GM23338 (cell line): Measurements from ENCODE around the gene H2BK1.

ENCODE experiments used
- CREB1 ChIP-seq: fragments of 250-450 bp; sonication (Bioruptor Pico); IDR thresholded peaks from 2 replicates; pipeline ENCODE4 v1.5.0; 2020; ENCODE audit warnings: low read depth, mild to moderate bottlenecking, moderate library complexity
- ETS1 ChIP-seq: IDR thresholded peaks from 2 replicates; pipeline ENCODE4 v1.6.1; 2016; ENCODE audit warnings: antibody characterized with exemption
- EZH2 ChIP-seq: fragments of 200-600 bp; sonication (generic); IDR thresholded peaks from one replicate; pipeline ENCODE4 v1.8.0; 2017; ENCODE audit warnings: antibody characterized with exemption, mild to moderate bottlenecking, low read depth; ENCODE audit not compliant: unreplicated experiment
- EZH2phosphoT487 ChIP-seq: fragments of 200-600 bp; sonication (generic); IDR thresholded peaks from one replicate; pipeline ENCODE4 v1.8.1; 2018; ENCODE audit warnings: antibody characterized with exemption; ENCODE audit not compliant: unreplicated experiment
- JUNB ChIP-seq: IDR thresholded peaks from one replicate; pipeline ENCODE4 v1.6.1; 2016; ENCODE audit warnings: antibody characterized with exemption; ENCODE audit not compliant: unreplicated experiment
- NANOG ChIP-seq: IDR thresholded peaks from 2 replicates; pipeline ENCODE4 v1.6.1; 2016; ENCODE audit warnings: antibody characterized with exemption, borderline replicate concordance
- POLR2AphosphoS5 ChIP-seq: IDR thresholded peaks from 2 replicates; pipeline ENCODE4 v1.6.1; 2016; ENCODE audit warnings: antibody characterized with exemption, low read depth
- STAT1 ChIP-seq: IDR thresholded peaks from one replicate; pipeline ENCODE4 v1.6.1; 2016; ENCODE audit warnings: antibody characterized with exemption; ENCODE audit not compliant: unreplicated experiment
- ZNF114 ChIP-seq: fragments of 250-450 bp; sonication (Bioruptor Pico); IDR thresholded peaks from 2 replicates; pipeline ENCODE4 v1.5.0; 2020; ENCODE audit warnings: mild to moderate bottlenecking, moderate library complexity
- ZNF331 ChIP-seq: fragments of 250-450 bp; sonication (Bioruptor Pico); IDR thresholded peaks from 2 replicates; pipeline ENCODE4 v1.5.0; 2020; ENCODE audit warnings: low read depth, mild to moderate bottlenecking, moderate library complexity
- ZNF462 ChIP-seq: fragments of 250-450 bp; sonication (Bioruptor Pico); IDR thresholded peaks from 2 replicates; pipeline ENCODE4 v1.5.0; 2020; ENCODE audit warnings: mild to moderate bottlenecking, moderate library complexity
- TF ChIP-seq, protein P1 (sequence below), 2 experiments: fragments of 200-600 bp in 1 of 2; sonication (generic) in 1 of 2; conservative IDR thresholded peaks; 2 replicates each; pipeline versions ENCODE4 v1.5.1 to v1.6.1; 2016 to 2017; ENCODE audit warnings: antibody characterized with exemption in 2 of 2, low read depth in 2 of 2, mild to moderate bottlenecking in 2 of 2, moderate library complexity in 1 of 2
- TF ChIP-seq, protein P2 (sequence below): IDR thresholded peaks from one replicate; pipeline ENCODE4 v1.6.1; 2018; ENCODE audit warnings: antibody characterized with exemption; ENCODE audit not compliant: unreplicated experiment

GRCh38 chr7:151235091-151235787, 25.0 kb upstream of the H2BK1 start:
- TF ChIP-seq, protein P1, sequence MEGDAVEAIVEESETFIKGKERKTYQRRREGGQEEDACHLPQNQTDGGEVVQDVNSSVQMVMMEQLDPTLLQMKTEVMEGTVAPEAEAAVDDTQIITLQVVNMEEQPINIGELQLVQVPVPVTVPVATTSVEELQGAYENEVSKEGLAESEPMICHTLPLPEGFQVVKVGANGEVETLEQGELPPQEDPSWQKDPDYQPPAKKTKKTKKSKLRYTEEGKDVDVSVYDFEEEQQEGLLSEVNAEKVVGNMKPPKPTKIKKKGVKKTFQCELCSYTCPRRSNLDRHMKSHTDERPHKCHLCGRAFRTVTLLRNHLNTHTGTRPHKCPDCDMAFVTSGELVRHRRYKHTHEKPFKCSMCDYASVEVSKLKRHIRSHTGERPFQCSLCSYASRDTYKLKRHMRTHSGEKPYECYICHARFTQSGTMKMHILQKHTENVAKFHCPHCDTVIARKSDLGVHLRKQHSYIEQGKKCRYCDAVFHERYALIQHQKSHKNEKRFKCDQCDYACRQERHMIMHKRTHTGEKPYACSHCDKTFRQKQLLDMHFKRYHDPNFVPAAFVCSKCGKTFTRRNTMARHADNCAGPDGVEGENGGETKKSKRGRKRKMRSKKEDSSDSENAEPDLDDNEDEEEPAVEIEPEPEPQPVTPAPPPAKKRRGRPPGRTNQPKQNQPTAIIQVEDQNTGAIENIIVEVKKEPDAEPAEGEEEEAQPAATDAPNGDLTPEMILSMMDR (conservative IDR thresholded peaks at IDR 0.05; ENCODE audit: low read depth in 2 of 2), result no peak
- TF ChIP-seq EZH2 (no peak), STAT1 (no peak), POLR2AphosphoS5 (no peak), ZNF114 (no peak), NANOG (no peak), EZH2phosphoT487 (no peak), ETS1 (no peak), JUNB (no peak), CREB1 (no peak), ZNF331 (CRISPR knock-in tag) (no peak), ZNF462 (CRISPR knock-in tag) (no peak)
- TF ChIP-seq, protein P2, sequence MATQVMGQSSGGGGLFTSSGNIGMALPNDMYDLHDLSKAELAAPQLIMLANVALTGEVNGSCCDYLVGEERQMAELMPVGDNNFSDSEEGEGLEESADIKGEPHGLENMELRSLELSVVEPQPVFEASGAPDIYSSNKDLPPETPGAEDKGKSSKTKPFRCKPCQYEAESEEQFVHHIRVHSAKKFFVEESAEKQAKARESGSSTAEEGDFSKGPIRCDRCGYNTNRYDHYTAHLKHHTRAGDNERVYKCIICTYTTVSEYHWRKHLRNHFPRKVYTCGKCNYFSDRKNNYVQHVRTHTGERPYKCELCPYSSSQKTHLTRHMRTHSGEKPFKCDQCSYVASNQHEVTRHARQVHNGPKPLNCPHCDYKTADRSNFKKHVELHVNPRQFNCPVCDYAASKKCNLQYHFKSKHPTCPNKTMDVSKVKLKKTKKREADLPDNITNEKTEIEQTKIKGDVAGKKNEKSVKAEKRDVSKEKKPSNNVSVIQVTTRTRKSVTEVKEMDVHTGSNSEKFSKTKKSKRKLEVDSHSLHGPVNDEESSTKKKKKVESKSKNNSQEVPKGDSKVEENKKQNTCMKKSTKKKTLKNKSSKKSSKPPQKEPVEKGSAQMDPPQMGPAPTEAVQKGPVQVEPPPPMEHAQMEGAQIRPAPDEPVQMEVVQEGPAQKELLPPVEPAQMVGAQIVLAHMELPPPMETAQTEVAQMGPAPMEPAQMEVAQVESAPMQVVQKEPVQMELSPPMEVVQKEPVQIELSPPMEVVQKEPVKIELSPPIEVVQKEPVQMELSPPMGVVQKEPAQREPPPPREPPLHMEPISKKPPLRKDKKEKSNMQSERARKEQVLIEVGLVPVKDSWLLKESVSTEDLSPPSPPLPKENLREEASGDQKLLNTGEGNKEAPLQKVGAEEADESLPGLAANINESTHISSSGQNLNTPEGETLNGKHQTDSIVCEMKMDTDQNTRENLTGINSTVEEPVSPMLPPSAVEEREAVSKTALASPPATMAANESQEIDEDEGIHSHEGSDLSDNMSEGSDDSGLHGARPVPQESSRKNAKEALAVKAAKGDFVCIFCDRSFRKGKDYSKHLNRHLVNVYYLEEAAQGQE, result no peak
